CD4-positive, alpha-beta T cell (primary cell): ENCODE data around the gene PARK7. TPM values are rescaled to one million over a fixed set of nuclear protein-coding genes. Genes with fewer than 3 reads are reported as not detected.
A peak's percentile ranks its signal among the peaks of the same experiment; 100 is the strongest.

ENCODE experiments used
- ATAC-seq: fragments of 200-7000 bp; cut with Tn5 transposase; one replicate; pipeline ENCODE4 v1.10.0; 2022; ENCODE audit warnings: mild to moderate bottlenecking; ENCODE audit not compliant: poor library complexity
- CTCF ChIA-PET: fragments of 350-600 bp; sonication (Branson Sonifier 250); formaldehyde crosslinking; loops from one replicate; lab custom pipeline; 2021; ENCODE audit warnings: antibody characterized with exemption, inconsistent platforms; lab: Charles Lee
- POLR2A ChIA-PET: fragments of 350-600 bp; sonication (Branson Sonifier 250); formaldehyde crosslinking; loops from one replicate; lab custom pipeline; 2021; ENCODE audit warnings: antibody characterized with exemption, inconsistent platforms; lab: Charles Lee
- DNase-seq, 14 experiments: peaks; one replicate each; pipeline ENCODE4 v3.0.0-alpha.2; 2013 to 2020; ENCODE audit warnings: mixed read lengths in 2 of 14
- H3K27ac ChIP-seq, 2 donors: one replicate each; pipeline versions ENCODE4 v1.5.1 to v1.7.0; 2013; ENCODE audit warnings: low read length in 2 of 2, low read depth in 1 of 2, mild to moderate bottlenecking in 1 of 2
- H3K27me3 ChIP-seq, 2 experiments: 1 replicate in 1 of 2; 2 replicates in 1 of 2; pipeline versions ENCODE4 v1.6.1 to v1.7.0; 2013; ENCODE audit warnings: low read length in 2 of 2, control low read depth in 1 of 2, mild to moderate bottlenecking in 1 of 2, moderate library complexity in 1 of 2; ENCODE audit not compliant: insufficient read depth in 2 of 2, control insufficient read depth in 1 of 2
- H3K36me3 ChIP-seq: one replicate; pipeline ENCODE4 v1.6.1; 2013; ENCODE audit warnings: low read length, control low read depth; ENCODE audit not compliant: insufficient read depth
- H3K4me1 ChIP-seq: one replicate; pipeline ENCODE4 v1.6.1; 2013; ENCODE audit warnings: low read length, control low read depth; ENCODE audit not compliant: insufficient read depth
- H3K4me3 ChIP-seq: one replicate; pipeline ENCODE4 v1.5.1; 2013; ENCODE audit warnings: mild to moderate bottlenecking, low read length, moderate library complexity
- H3K9me3 ChIP-seq, 2 experiments: 1 replicate in 1 of 2; 2 replicates in 1 of 2; pipeline versions ENCODE4 v1.6.1 to v1.7.0; 2013; ENCODE audit warnings: low read length in 2 of 2, mild to moderate bottlenecking in 2 of 2, control low read depth in 1 of 2, moderate library complexity in 1 of 2; ENCODE audit not compliant: control insufficient read depth in 1 of 2, insufficient read depth in 1 of 2
- H3K27ac Mint-ChIP-seq: one replicate; pipeline ENCODE4 v1.8.0; 2020; ENCODE audit warnings: mixed read lengths
- H3K27me3 Mint-ChIP-seq: one replicate; pipeline ENCODE4 v1.8.0; 2021; ENCODE audit warnings: mixed read lengths
- H3K36me3 Mint-ChIP-seq: one replicate; pipeline ENCODE4 v1.8.0; 2021; ENCODE audit warnings: low read depth, mixed read lengths
- H3K4me1 Mint-ChIP-seq: one replicate; pipeline ENCODE4 v1.8.0; 2021; ENCODE audit warnings: low read depth, mixed read lengths
- H3K4me3 Mint-ChIP-seq: one replicate; pipeline ENCODE4 v1.8.0; 2020; ENCODE audit warnings: mild to moderate bottlenecking, mixed read lengths
- H3K9me3 Mint-ChIP-seq: one replicate; pipeline ENCODE4 v1.8.0; 2020; ENCODE audit warnings: mixed read lengths
- intact Hi-C, 2 experiments: fragments of 100-400 bp; cut with DNase I in 1 of 2; cut with micrococcal nuclease in 1 of 2; formaldehyde crosslinking; loops; one replicate each; pipeline versions ENCODE4 v1.15.1 to v1.9.0; 2023 to 2025; cut with DNase I, micrococcal nuclease
- total RNA-seq, 174 experiments: library from RNA in 2 of 174; stranded (reverse) in 2 of 174; gene quantifications; one replicate each; pipeline ENCODE4 v1.2.3 and lab custom pipeline; 2021 to 2026
- TF ChIP-seq, protein P1 (sequence below): fragments of 200-600 bp; IDR thresholded peaks from one replicate; pipeline ENCODE4 v1.8.0; 2022; ENCODE audit warnings: antibody characterized with exemption, mild to moderate bottlenecking

Gene PARK7
- total RNA-seq, 2 experiments from 2014 or later = 57.7 to 62.4 TPM

GRCh38 chr1:8026153-8026975, 64.9 kb downstream of the PARK7 start, which contains the start of gene ERRFI1:
Gene ERRFI1, minus strand, starts transcription at chr1:8026309. Its CDS starts 10,690 bp downstream, at chr1:8015619.
- Histone ChIP-seq H3K4me1 (peaks cover 13% of the 10 kb centered on the region), H3K36me3 (no peaks in the 10 kb centered on the region), H3K27ac (no peak within 1 kb of the TSS), H3K4me3 (peak within 1 kb of the TSS; percentile 48), H3K27me3 (peaks cover 3 to 14% of the 10 kb centered on the region in 2 experiments), H3K9me3 (no peaks in the 10 kb centered on the region)
- TF ChIP-seq, protein P1, sequence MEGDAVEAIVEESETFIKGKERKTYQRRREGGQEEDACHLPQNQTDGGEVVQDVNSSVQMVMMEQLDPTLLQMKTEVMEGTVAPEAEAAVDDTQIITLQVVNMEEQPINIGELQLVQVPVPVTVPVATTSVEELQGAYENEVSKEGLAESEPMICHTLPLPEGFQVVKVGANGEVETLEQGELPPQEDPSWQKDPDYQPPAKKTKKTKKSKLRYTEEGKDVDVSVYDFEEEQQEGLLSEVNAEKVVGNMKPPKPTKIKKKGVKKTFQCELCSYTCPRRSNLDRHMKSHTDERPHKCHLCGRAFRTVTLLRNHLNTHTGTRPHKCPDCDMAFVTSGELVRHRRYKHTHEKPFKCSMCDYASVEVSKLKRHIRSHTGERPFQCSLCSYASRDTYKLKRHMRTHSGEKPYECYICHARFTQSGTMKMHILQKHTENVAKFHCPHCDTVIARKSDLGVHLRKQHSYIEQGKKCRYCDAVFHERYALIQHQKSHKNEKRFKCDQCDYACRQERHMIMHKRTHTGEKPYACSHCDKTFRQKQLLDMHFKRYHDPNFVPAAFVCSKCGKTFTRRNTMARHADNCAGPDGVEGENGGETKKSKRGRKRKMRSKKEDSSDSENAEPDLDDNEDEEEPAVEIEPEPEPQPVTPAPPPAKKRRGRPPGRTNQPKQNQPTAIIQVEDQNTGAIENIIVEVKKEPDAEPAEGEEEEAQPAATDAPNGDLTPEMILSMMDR = no peak
- ATAC-seq (peak; percentile 88), DNase-seq (peak; percentile 67 to 94 (median 84))
- peaks cover 30% of the 10 kb centered on the region for H3K27me3 Mint-ChIP-seq
- no peaks in the 10 kb centered on the region for H3K36me3 Mint-ChIP-seq
- H3K27ac Mint-ChIP-seq = peak within 1 kb of the TSS; percentile 48
- no peaks in the 10 kb centered on the region for H3K9me3 Mint-ChIP-seq
- intact Hi-C loops = loop anchor here in 1 of 2 experiments (1.0 to 2.0 kb wide), 2 partner anchors 66 to 292 kb away; partner anchors contain the start of genes PARK7 and SLC45A1
- peak within 1 kb of the TSS; percentile 92 for H3K4me3 Mint-ChIP-seq
- peaks cover 13% of the 10 kb centered on the region for H3K4me1 Mint-ChIP-seq
- POLR2A ChIA-PET = interaction anchor here (0.9 kb wide), 1 partner anchor 12 kb away, joined by 3 read pairs; no protein-coding TSS in a partner anchor
- CTCF ChIA-PET = no interaction called here

- H3K9me3 Mint-ChIP-seq = no peaks in the 10 kb centered on the region
- Histone ChIP-seq H3K27me3 (peaks cover 3 to 14% of the 10 kb centered on the region in 2 experiments), H3K27ac (no peak overlapping the region), H3K36me3 (no peaks in the 10 kb centered on the region), H3K9me3 (no peaks in the 10 kb centered on the region), H3K4me3 (no peak overlapping the region), H3K4me1 (peaks cover 13% of the 10 kb centered on the region)
- H3K4me3 Mint-ChIP-seq = peak overlapping the region; percentile 83
- H3K36me3 Mint-ChIP-seq = no peaks in the 10 kb centered on the region
- H3K27ac Mint-ChIP-seq = no peak overlapping the region
- intact Hi-C loops = loop anchor here in 1 of 2 experiments (1.0 to 2.0 kb wide), 2 partner anchors 66 to 291 kb away; partner anchors contain the start of genes PARK7 and SLC45A1
- H3K4me1 Mint-ChIP-seq = peaks cover 13% of the 10 kb centered on the region
- TF ChIP-seq, protein P1 = no peak
- DNase-seq = peak in 1 of 14 experiments; percentile 22
- CTCF ChIA-PET = no interaction called here
- peaks cover 30% of the 10 kb centered on the region for H3K27me3 Mint-ChIP-seq
- no peak for ATAC-seq
- POLR2A ChIA-PET = interaction anchor here (0.9 kb wide), 1 partner anchor 12 kb away, joined by 3 read pairs; no protein-coding TSS in a partner anchor
Observed at GRCh38 chr1:8026976-8027747, 65.7 kb downstream of the PARK7 start.
